AG04449 (cell line): Measurements from ENCODE around the gene PTPRM.

ENCODE experiments used
- CTCF ChIA-PET: fragments of 350-600 bp; formaldehyde crosslinking; extraction: SDS; loops from one replicate; lab custom pipeline; 2021; ENCODE audit warnings: antibody characterized with exemption; lab: Yijun Ruan, JAX
- POLR2A ChIA-PET: fragments of 400-600, 350-600 bp; formaldehyde crosslinking; extraction: SDS; loops from one replicate; lab custom pipeline; 2020; ENCODE audit warnings: antibody characterized with exemption, inconsistent platforms; lab: Yijun Ruan, JAX
- DNase-seq: peaks from one replicate; pipeline ENCODE4 v3.0.0-alpha.2; 2010; ENCODE audit warnings: low read depth, low spot score
- H3K4me3 ChIP-seq: 2 replicates; pipeline ENCODE4 v1.5.1; 2011; ENCODE audit warnings: low read depth, mild to moderate bottlenecking, control low read depth, low read length
- CTCF ChIP-seq: IDR thresholded peaks from one replicate; pipeline ENCODE4 v1.5.1; 2011; ENCODE audit warnings: mild to moderate bottlenecking, moderate library complexity, low read length, control low read depth, inconsistent platforms; ENCODE audit not compliant: insufficient read depth; ENCODE audit errors: missing control alignments

The PTPRM gene

GRCh38 chr18:7846335-7846734, 279.2 kb downstream of the PTPRM start:
- DNase-seq, result no peak
- TF ChIP-seq CTCF, result no peak
- POLR2A ChIA-PET, result no interaction called here
- no peak overlapping the region for H3K4me3 ChIP-seq
- CTCF ChIA-PET, result no interaction called here

- POLR2A ChIA-PET, result no interaction called here
- DNase-seq, result no peak
Measured at GRCh38 chr18:7847357-7848053, 280.4 kb downstream of the PTPRM start.

GRCh38 chr18:7848054-7848412, 280.9 kb downstream of the PTPRM start:
- CTCF ChIA-PET, result interaction anchor here (0.6 kb wide), 1 partner anchor 27 kb away, joined by 5 read pairs; no protein-coding TSS in a partner anchor
- POLR2A ChIA-PET, result no interaction called here

More at GRCh38 chr18:7847357-7848053, 280.4 kb downstream of the PTPRM start:
- CTCF ChIA-PET, result interaction anchor here (0.6 kb wide), 1 partner anchor 27 kb away, joined by 5 read pairs; no protein-coding TSS in a partner anchor
- no peak overlapping the region for H3K4me3 ChIP-seq
- no peak for TF ChIP-seq CTCF

GRCh38 chr18:7850446-7850845, 283.3 kb downstream of the PTPRM start:
- no peak overlapping the region for H3K4me3 ChIP-seq
- DNase-seq, result no peak
- TF ChIP-seq CTCF, result no peak
- POLR2A ChIA-PET, result no interaction called here
- CTCF ChIA-PET, result no interaction called here

More at GRCh38 chr18:7848054-7848412, 280.9 kb downstream of the PTPRM start:
- TF ChIP-seq CTCF, result no peak
- no peak overlapping the region for H3K4me3 ChIP-seq
- no peak for DNase-seq

- no peak for DNase-seq
- TF ChIP-seq CTCF, result no peak
- POLR2A ChIA-PET, result no interaction called here
- CTCF ChIA-PET, result no interaction called here
- H3K4me3 ChIP-seq, result no peak overlapping the region
Measured at GRCh38 chr18:7855028-7855427, 287.9 kb downstream of the PTPRM start.

GRCh38 chr18:7855671-7856070, 288.6 kb downstream of the PTPRM start:
- CTCF ChIA-PET, result no interaction called here
- POLR2A ChIA-PET, result no interaction called here

More at GRCh38 chr18:7855671-7856070, 288.6 kb downstream of the PTPRM start:
- H3K4me3 ChIP-seq, result no peak overlapping the region
- TF ChIP-seq CTCF, result no peak
- no peak for DNase-seq
